Endodermal cell (in vitro differentiated cells): ENCODE measurements around the gene WDR91. TPM values are rescaled to one million over a fixed set of nuclear protein-coding genes. Genes with fewer than 3 reads are reported as not detected.

Experiments
- DNase-seq: peaks from one replicate; pipeline ENCODE4 v3.0.0-alpha.2; 2017
- H3K27ac ChIP-seq: 2 replicates; pipeline ENCODE4 v1.5.1; 2013; ENCODE audit warnings: mild to moderate bottlenecking, low read depth, low read length, moderate library complexity
- H3K27me3 ChIP-seq: 2 replicates; pipeline ENCODE4 v1.6.1; 2013; ENCODE audit warnings: mild to moderate bottlenecking, low read length, moderate library complexity; ENCODE audit not compliant: insufficient read depth, control insufficient read depth, poor library complexity, severe bottlenecking
- H3K36me3 ChIP-seq: 2 replicates; pipeline ENCODE4 v1.7.0; 2013; ENCODE audit warnings: mild to moderate bottlenecking, low read length, moderate library complexity; ENCODE audit not compliant: control insufficient read depth, insufficient read depth
- H3K4me1 ChIP-seq: one replicate; pipeline ENCODE4 v1.7.0; 2013; ENCODE audit warnings: low read length; ENCODE audit not compliant: control insufficient read depth, insufficient read depth
- H3K4me3 ChIP-seq: 2 replicates; pipeline ENCODE4 v1.5.1; 2013; ENCODE audit warnings: mild to moderate bottlenecking, low read length, moderate library complexity
- H3K9ac ChIP-seq: 2 replicates; pipeline ENCODE4 v1.6.1; 2013; ENCODE audit warnings: mild to moderate bottlenecking, low read length, moderate library complexity; ENCODE audit not compliant: poor library complexity, severe bottlenecking; ENCODE audit errors: extremely low read depth
- H3K9me3 ChIP-seq: 2 replicates; pipeline ENCODE4 v1.6.1; 2013; ENCODE audit warnings: mild to moderate bottlenecking, low read length, moderate library complexity; ENCODE audit not compliant: control insufficient read depth
- H3K27ac Mint-ChIP-seq: 2 replicates; pipeline ENCODE4 v1.8.0; 2020; ENCODE audit warnings: mixed read lengths
- H3K27me3 Mint-ChIP-seq: 2 replicates; pipeline ENCODE4 v1.8.0; 2021; ENCODE audit warnings: mild to moderate bottlenecking, mixed read lengths; ENCODE audit not compliant: insufficient read depth
- H3K36me3 Mint-ChIP-seq: 2 replicates; pipeline ENCODE4 v1.8.0; 2020; ENCODE audit warnings: low read depth, mixed read lengths
- H3K4me1 Mint-ChIP-seq: 2 replicates; pipeline ENCODE4 v1.8.0; 2020; ENCODE audit warnings: mixed read lengths
- H3K4me3 Mint-ChIP-seq: 2 replicates; pipeline ENCODE4 v1.8.0; 2020; ENCODE audit warnings: mild to moderate bottlenecking, moderate library complexity, mixed read lengths
- H3K9me3 Mint-ChIP-seq: 2 replicates; pipeline ENCODE4 v1.8.0; 2020; ENCODE audit warnings: mild to moderate bottlenecking, mixed read lengths
- WGBS, 2 experiments: methylation state at CpG; one replicate each; pipeline versions ENCODE4 v1.1.5 to v1.1.7; 2013; ENCODE audit warnings: missing lambda C conversion rate in 2 of 2, mixed read lengths in 1 of 2; ENCODE audit not compliant: insufficient coverage in 1 of 2, insufficient read length in 1 of 2; 5-methylcytosine and 5-hydroxymethylcytosine counted together
- total RNA-seq, 2 donors: library from RNA; stranded (reverse); fragmentation: NEBNext Ultra II Directional in 1 of 2; extraction: Animal tissue kit (Norgen Biotek cat#: 25700) in 1 of 2; gene quantifications; 2 replicates in 1 of 2; 3 replicates in 1 of 2; pipeline ENCODE4 v1.2.1, GENCODE V29; 2021
- TF ChIP-seq, protein P1 (sequence below): fragments of 200-600 bp; sonication (generic); conservative IDR thresholded peaks from 2 replicates; pipeline ENCODE4 v1.5.0; 2021; ENCODE audit warnings: antibody characterized with exemption, mild to moderate bottlenecking

WDR91 gene
- total RNA-seq, 2 donors from 2014 or later, result 8.2 to 9.6 TPM

DNA sequence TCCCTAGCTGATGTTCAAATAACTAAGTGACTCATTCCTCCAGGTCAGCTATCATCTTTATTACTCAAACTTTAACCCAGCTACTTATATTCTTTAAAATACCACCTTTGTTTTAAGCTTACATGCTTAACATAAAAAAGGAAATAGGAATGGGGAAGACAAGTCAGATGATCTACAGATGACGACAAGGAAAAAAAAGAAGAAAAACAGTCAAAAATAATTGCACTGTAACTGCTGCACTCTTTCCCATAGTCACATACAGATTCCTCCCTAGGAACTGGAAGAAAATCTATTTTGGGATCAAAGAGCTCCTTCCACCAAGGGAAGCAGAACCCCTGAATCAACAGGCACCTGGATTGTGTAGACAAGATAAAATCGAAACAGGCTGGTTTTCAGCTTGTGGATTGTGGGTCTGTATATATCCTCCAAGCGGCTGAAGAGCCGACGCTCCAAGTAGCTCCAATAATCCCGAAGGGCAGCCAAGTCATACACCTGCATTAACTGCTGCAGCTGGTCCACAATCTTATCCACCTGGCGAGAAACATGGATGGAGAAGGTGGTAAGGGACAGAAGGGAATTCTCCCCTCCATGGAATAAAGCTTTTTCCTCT lies 2.0 kb downstream of the WDR91 start:
- no peaks in the 10 kb centered on the region for H3K4me1 ChIP-seq
- Mint-ChIP-seq H3K27ac (no peak overlapping the region), H3K9me3 (no peaks in the 10 kb centered on the region), H3K4me3 (no peak overlapping the region), H3K4me1 (peaks cover 12% of the 10 kb centered on the region), H3K36me3 (peaks cover 5% of the 10 kb centered on the region), H3K27me3 (peaks cover 10% of the 10 kb centered on the region)
- 94 to 100% methylated on average over 2 to 7 of the region's 7 CpGs for WGBS, 2 experiments
- no peak for DNase-seq
- H3K27ac ChIP-seq, result no peak overlapping the region
- no peaks in the 10 kb centered on the region for H3K9me3 ChIP-seq
- peaks cover 7% of the 10 kb centered on the region for H3K36me3 ChIP-seq
- TF ChIP-seq, protein P1, sequence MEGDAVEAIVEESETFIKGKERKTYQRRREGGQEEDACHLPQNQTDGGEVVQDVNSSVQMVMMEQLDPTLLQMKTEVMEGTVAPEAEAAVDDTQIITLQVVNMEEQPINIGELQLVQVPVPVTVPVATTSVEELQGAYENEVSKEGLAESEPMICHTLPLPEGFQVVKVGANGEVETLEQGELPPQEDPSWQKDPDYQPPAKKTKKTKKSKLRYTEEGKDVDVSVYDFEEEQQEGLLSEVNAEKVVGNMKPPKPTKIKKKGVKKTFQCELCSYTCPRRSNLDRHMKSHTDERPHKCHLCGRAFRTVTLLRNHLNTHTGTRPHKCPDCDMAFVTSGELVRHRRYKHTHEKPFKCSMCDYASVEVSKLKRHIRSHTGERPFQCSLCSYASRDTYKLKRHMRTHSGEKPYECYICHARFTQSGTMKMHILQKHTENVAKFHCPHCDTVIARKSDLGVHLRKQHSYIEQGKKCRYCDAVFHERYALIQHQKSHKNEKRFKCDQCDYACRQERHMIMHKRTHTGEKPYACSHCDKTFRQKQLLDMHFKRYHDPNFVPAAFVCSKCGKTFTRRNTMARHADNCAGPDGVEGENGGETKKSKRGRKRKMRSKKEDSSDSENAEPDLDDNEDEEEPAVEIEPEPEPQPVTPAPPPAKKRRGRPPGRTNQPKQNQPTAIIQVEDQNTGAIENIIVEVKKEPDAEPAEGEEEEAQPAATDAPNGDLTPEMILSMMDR, result no peak
- no peak overlapping the region for H3K9ac ChIP-seq
- no peak overlapping the region for H3K4me3 ChIP-seq
- H3K27me3 ChIP-seq, result peaks cover 6% of the 10 kb centered on the region

DNA sequence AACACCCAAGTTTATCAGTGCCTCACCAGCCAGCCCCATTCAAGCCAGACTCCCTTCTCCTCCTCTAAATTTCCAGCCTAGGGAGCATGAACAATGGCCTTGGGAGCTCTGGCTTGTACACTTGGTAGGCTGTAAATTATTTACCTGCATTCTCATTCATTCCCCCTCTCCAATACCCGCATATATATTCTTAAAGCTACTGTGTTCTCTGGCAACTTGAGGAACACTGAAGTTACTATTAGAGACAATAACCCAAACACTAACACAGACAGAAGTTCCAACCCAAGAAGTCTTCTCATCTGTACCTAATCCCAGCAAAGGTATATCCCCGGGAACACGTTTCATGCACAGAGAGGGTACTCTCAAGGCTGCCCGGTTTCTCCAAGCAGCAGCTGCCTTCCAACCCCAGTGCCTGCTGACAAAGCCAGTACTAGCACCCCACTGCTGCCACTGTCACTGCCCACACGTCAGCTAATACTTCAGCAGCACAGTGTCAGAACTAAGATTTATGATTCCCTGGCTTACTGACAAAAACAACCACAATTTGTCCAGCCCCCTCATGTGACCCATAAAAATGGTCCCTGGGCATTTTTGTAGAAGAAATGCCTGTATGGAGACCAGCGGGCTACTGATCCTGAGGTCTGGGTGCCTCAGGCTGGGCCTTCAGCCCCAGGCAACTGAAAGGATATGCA lies 3.1 kb downstream of the WDR91 start:
- Mint-ChIP-seq H3K9me3 (no peaks in the 10 kb centered on the region), H3K27ac (no peak overlapping the region), H3K27me3 (peaks cover 10% of the 10 kb centered on the region), H3K4me1 (peaks cover 12% of the 10 kb centered on the region), H3K36me3 (peaks cover 5% of the 10 kb centered on the region), H3K4me3 (no peak overlapping the region)
- Histone ChIP-seq H3K27ac (no peak overlapping the region), H3K9me3 (no peaks in the 10 kb centered on the region), H3K4me1 (no peaks in the 10 kb centered on the region), H3K27me3 (peaks cover 6% of the 10 kb centered on the region), H3K9ac (no peak overlapping the region), H3K36me3 (peaks cover 15% of the 10 kb centered on the region), H3K4me3 (no peak overlapping the region)
- WGBS, 2 experiments, result 91 to 100% methylated on average over 3 to 6 of the region's 6 CpGs
- TF ChIP-seq, protein P1, result no peak
- no peak for DNase-seq

DNA sequence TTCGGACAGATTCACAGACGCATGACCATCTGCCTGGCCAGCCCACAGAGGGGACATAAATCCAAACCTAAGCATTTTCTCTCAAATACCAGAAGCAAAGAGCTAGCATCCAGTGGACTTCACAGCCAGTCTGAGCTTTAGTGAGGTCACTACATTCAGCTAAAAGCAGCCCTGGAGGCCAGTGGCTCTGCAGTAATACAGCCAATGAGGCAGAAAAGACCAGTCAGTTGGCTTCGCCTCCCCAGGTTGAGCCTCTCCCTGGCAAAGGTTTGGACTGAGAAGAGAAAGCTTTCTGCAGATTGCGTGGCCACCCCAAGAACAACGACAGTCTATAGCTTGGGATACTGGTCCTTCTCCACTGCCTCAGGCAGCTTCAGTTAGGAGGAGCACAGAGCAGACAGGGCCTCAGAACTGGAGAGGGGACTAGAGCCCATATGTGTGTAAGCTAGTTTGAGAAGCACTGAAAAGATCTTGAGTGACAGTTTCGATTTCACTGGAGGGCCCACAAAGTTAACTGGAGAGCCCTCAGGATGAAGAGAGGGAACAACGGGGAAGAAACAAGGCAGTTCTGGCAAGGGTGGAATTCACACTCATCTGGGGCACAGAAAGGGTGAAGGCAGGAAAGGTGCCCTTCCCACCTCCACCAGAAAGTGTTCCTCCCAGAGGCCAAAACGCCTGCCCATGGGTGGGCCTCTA lies 3.8 kb downstream of the WDR91 start:
- H3K27ac Mint-ChIP-seq, result no peak overlapping the region
- Histone ChIP-seq H3K4me1 (no peaks in the 10 kb centered on the region), H3K27me3 (peaks cover 6% of the 10 kb centered on the region), H3K9ac (no peak overlapping the region), H3K36me3 (peaks cover 21% of the 10 kb centered on the region), H3K4me3 (no peak overlapping the region), H3K27ac (no peak overlapping the region), H3K9me3 (no peaks in the 10 kb centered on the region)
- WGBS, 2 experiments, result 87 to 96% methylated on average over 7 to 8 of the region's 8 CpGs
- H3K4me3 Mint-ChIP-seq, result no peak overlapping the region
- peaks cover 10% of the 10 kb centered on the region for H3K27me3 Mint-ChIP-seq
- no peaks in the 10 kb centered on the region for H3K9me3 Mint-ChIP-seq
- DNase-seq, result no peak
- H3K4me1 Mint-ChIP-seq, result peaks cover 12% of the 10 kb centered on the region
- H3K36me3 Mint-ChIP-seq, result peaks cover 5% of the 10 kb centered on the region
- TF ChIP-seq, protein P1, result no peak
